H1 (cell line): Measurements from ENCODE around the gene CFAP97D2.

Source experiments
- CHD1 ChIP-seq: IDR thresholded peaks from 2 replicates; pipeline ENCODE4 v1.6.1; 2012; ENCODE audit warnings: low read depth, low read length, improper control_type of control experiment
- CHD2 ChIP-seq: IDR thresholded peaks from 2 replicates; pipeline ENCODE4 v1.6.1; 2012; ENCODE audit warnings: low read length, improper control_type of control experiment
- EZH2 ChIP-seq: fragments of 200-600 bp; sonication (generic); IDR thresholded peaks from 2 replicates; pipeline ENCODE4 v1.7.1; 2012; ENCODE audit warnings: low read depth, mild to moderate bottlenecking, moderate library complexity, low read length, inconsistent platforms; ENCODE audit not compliant: severe bottlenecking
- MAX ChIP-seq: IDR thresholded peaks from 2 replicates; pipeline ENCODE4 v1.6.1; 2012; ENCODE audit warnings: inconsistent platforms
- RAD21 ChIP-seq, 2 experiments: IDR thresholded peaks in 1 of 2; conservative IDR thresholded peaks in 1 of 2; 2 replicates each; pipeline ENCODE4 v1.6.1; 2011; ENCODE audit warnings: low read depth in 2 of 2, low read length in 2 of 2, improper control_type of control experiment in 1 of 2, inconsistent platforms in 1 of 2, mild to moderate bottlenecking in 1 of 2, moderate library complexity in 1 of 2
- RFX5 ChIP-seq: IDR thresholded peaks from 2 replicates; pipeline ENCODE4 v1.6.1; 2011; ENCODE audit warnings: low read depth, low read length, improper control_type of control experiment, borderline replicate concordance
- ZNF274 ChIP-seq: IDR thresholded peaks from 2 replicates; pipeline ENCODE4 v1.7.0; 2012; ENCODE audit warnings: low read length, borderline replicate concordance; ENCODE audit errors: extremely low read depth
- TF ChIP-seq, protein P1 (sequence below), 3 experiments: IDR thresholded peaks; 1 replicate in 2 of 3; 2 replicates in 1 of 3; pipeline versions ENCODE4 v1.5.1 to v1.6.1; 2011; ENCODE audit warnings: low read length in 3 of 3, mild to moderate bottlenecking in 3 of 3, inconsistent platforms in 2 of 3, low read depth in 1 of 3, moderate library complexity in 1 of 3; ENCODE audit not compliant: insufficient read depth in 1 of 3; ENCODE audit errors: control extremely low read depth in 1 of 3
- TF ChIP-seq, protein P2 (sequence below): IDR thresholded peaks from 2 replicates; pipeline ENCODE4 v1.6.1; 2012; ENCODE audit warnings: low read length, inconsistent platforms

DNA sequence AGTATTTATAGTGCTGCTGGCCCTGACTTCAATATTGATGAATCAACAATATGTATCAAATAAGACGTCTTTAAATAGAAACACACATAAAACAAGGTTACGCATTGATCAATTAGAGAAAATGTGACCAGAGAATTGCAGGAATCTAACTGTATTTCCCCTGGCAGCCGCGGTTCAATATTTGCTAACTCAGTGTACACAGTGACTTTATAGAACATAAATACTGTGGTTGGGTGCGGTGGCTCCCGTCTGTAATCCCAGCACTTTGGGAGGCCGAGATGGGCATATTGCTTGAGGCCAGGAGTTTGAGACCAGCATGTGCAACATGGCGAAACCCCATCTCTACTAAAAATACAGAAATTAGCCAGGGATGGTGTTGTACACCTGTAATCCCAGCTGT lies 79.5 kb downstream of the CFAP97D2 start:
- no peak for TF ChIP-seq ZNF274
- TF ChIP-seq CHD1, result no peak
- no peak for TF ChIP-seq CHD2
- TF ChIP-seq MAX, result no peak
- no peak for TF ChIP-seq EZH2
- no peak for TF ChIP-seq RAD21 (IDR thresholded peaks at IDR 0.05 in 1 of 2, conservative IDR thresholded peaks at IDR 0.05 in 1 of 2; ENCODE audit: low read depth in 2 of 2, low read length in 2 of 2)
- TF ChIP-seq, protein P1, sequence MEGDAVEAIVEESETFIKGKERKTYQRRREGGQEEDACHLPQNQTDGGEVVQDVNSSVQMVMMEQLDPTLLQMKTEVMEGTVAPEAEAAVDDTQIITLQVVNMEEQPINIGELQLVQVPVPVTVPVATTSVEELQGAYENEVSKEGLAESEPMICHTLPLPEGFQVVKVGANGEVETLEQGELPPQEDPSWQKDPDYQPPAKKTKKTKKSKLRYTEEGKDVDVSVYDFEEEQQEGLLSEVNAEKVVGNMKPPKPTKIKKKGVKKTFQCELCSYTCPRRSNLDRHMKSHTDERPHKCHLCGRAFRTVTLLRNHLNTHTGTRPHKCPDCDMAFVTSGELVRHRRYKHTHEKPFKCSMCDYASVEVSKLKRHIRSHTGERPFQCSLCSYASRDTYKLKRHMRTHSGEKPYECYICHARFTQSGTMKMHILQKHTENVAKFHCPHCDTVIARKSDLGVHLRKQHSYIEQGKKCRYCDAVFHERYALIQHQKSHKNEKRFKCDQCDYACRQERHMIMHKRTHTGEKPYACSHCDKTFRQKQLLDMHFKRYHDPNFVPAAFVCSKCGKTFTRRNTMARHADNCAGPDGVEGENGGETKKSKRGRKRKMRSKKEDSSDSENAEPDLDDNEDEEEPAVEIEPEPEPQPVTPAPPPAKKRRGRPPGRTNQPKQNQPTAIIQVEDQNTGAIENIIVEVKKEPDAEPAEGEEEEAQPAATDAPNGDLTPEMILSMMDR (IDR thresholded peaks at IDR 0.05; ENCODE audit: control extremely low read depth in 1 of 3, insufficient read depth in 1 of 3, low read depth in 1 of 3, low read length in 3 of 3), result no peak
- no peak for TF ChIP-seq RFX5
- TF ChIP-seq, protein P2, sequence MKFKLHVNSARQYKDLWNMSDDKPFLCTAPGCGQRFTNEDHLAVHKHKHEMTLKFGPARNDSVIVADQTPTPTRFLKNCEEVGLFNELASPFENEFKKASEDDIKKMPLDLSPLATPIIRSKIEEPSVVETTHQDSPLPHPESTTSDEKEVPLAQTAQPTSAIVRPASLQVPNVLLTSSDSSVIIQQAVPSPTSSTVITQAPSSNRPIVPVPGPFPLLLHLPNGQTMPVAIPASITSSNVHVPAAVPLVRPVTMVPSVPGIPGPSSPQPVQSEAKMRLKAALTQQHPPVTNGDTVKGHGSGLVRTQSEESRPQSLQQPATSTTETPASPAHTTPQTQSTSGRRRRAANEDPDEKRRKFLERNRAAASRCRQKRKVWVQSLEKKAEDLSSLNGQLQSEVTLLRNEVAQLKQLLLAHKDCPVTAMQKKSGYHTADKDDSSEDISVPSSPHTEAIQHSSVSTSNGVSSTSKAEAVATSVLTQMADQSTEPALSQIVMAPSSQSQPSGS, result no peak
